Measurements from ENCODE around the gene COL15A1.

COL15A1 gene

GRCh38 chr9:98973171-98973570 is 29.5 kb downstream of the COL15A1 start:
- DNase-seq (ENCODE audit: low read depth), result no peak

GRCh38 chr9:98973576-98973975 is 29.9 kb downstream of the COL15A1 start:
- no peak for DNase-seq (ENCODE audit: low read depth)

- DNase-seq (ENCODE audit: low read depth), result no peak
These were observed 30.4 kb downstream of the COL15A1 start for GRCh38 chr9:98974106-98974505.

- no peak for DNase-seq (ENCODE audit: low read depth)
These were observed 30.8 kb downstream of the COL15A1 start for GRCh38 chr9:98974554-98974953.

GRCh38 chr9:98974994-98975712 is 31.4 kb downstream of the COL15A1 start:
- DNase-seq (ENCODE audit: low read depth), result no peak

- no peak for DNase-seq (ENCODE audit: low read depth)
These were observed 32.1 kb downstream of the COL15A1 start for GRCh38 chr9:98975838-98976237.

GRCh38 chr9:98977246-98977714 is 33.6 kb downstream of the COL15A1 start:
- no peak for DNase-seq (ENCODE audit: low read depth)

GRCh38 chr9:98977813-98978212 is 34.1 kb downstream of the COL15A1 start:
- DNase-seq (ENCODE audit: low read depth), result no peak

GRCh38 chr9:98978231-98978681 is 34.5 kb downstream of the COL15A1 start:
- no peak for DNase-seq (ENCODE audit: low read depth)

GRCh38 chr9:98980291-98980690 is 36.6 kb downstream of the COL15A1 start:
- DNase-seq (ENCODE audit: low read depth), result no peak

- peak; percentile 54 for DNase-seq (ENCODE audit: low read depth)
These were observed 39.9 kb downstream of the COL15A1 start for GRCh38 chr9:98983295-98984268.

GRCh38 chr9:98985596-98985995 is 41.9 kb downstream of the COL15A1 start:
- DNase-seq (ENCODE audit: low read depth), result no peak

GRCh38 chr9:98986866-98987651 is 43.4 kb downstream of the COL15A1 start:
- no peak for DNase-seq (ENCODE audit: low read depth)

GRCh38 chr9:98989036-98990000 is 45.6 kb downstream of the COL15A1 start:
- DNase-seq (ENCODE audit: low read depth), result peak; percentile 98

GRCh38 chr9:98990181-98990870 is 46.6 kb downstream of the COL15A1 start:
- no peak for DNase-seq (ENCODE audit: low read depth)

GRCh38 chr9:98992107-98992884 is 48.6 kb downstream of the COL15A1 start:
- DNase-seq (ENCODE audit: low read depth), result no peak

GRCh38 chr9:98992885-98993569 is 49.3 kb downstream of the COL15A1 start:
- no peak for DNase-seq (ENCODE audit: low read depth)

- no peak for DNase-seq (ENCODE audit: low read depth)
These were observed 49.9 kb downstream of the COL15A1 start for GRCh38 chr9:98993570-98993945.

All from non-pigmented ciliary epithelial cell (primary cell).